ENCODE data around the gene MCTP1. TPM values are rescaled to one million over a fixed set of nuclear protein-coding genes. Genes with fewer than 3 reads are reported as not detected.
"Not testable (repeated sequence)": the region's sequence is repeated elsewhere in the genome, so short reads cannot be mapped to it uniquely, and the experiment has no call there.

The MCTP1 gene
- total RNA-seq, 1 donor from 2014 or later: 3.4 TPM

- peaks cover 8% of the 10 kb centered on the region for H3K4me1 Mint-ChIP-seq (ENCODE audit: low read depth)
- peaks cover 13% of the 10 kb centered on the region for H3K36me3 Mint-ChIP-seq (ENCODE audit: low read depth)
- H3K27ac Mint-ChIP-seq (ENCODE audit: unreplicated experiment): no peak overlapping the region
- TF ChIP-seq CTCF (IDR thresholded peaks at IDR 0.05): no peak
- H3K27me3 Mint-ChIP-seq (ENCODE audit: low read depth): peaks cover 5% of the 10 kb centered on the region
- H3K4me3 Mint-ChIP-seq (ENCODE audit: unreplicated experiment): no peak overlapping the region
- H3K9me3 Mint-ChIP-seq (ENCODE audit: low read depth): peaks cover 36% of the 10 kb centered on the region
- no peak for DNase-seq (ENCODE audit: low spot score)
Measured at GRCh38 chr5:95149387-95149786, 135.5 kb downstream of the MCTP1 start.

GRCh38 chr5:95148453-95148852, 136.4 kb downstream of the MCTP1 start:
- no peak overlapping the region for H3K27ac Mint-ChIP-seq (ENCODE audit: unreplicated experiment)
- TF ChIP-seq CTCF (IDR thresholded peaks at IDR 0.05): no peak
- H3K9me3 Mint-ChIP-seq (ENCODE audit: low read depth): peaks cover 36% of the 10 kb centered on the region
- H3K4me3 Mint-ChIP-seq (ENCODE audit: unreplicated experiment): no peak overlapping the region
- H3K36me3 Mint-ChIP-seq (ENCODE audit: low read depth): peaks cover 13% of the 10 kb centered on the region
- DNase-seq (ENCODE audit: low spot score): no peak
- peaks cover 7% of the 10 kb centered on the region for H3K4me1 Mint-ChIP-seq (ENCODE audit: low read depth)
- H3K27me3 Mint-ChIP-seq (ENCODE audit: low read depth): peaks cover 12% of the 10 kb centered on the region

- not testable (repeated sequence) for H3K27ac Mint-ChIP-seq (ENCODE audit: unreplicated experiment); DNase-seq (ENCODE audit: low spot score); H3K4me3 Mint-ChIP-seq (ENCODE audit: unreplicated experiment); H3K4me1 Mint-ChIP-seq (ENCODE audit: low read depth)
- H3K36me3 Mint-ChIP-seq (ENCODE audit: low read depth): peaks cover 13% of the 10 kb centered on the region
- H3K27me3 Mint-ChIP-seq (ENCODE audit: low read depth): peaks cover 21% of the 10 kb centered on the region
- peaks cover 36% of the 10 kb centered on the region for H3K9me3 Mint-ChIP-seq (ENCODE audit: low read depth)
Measured at GRCh38 chr5:95143858-95144257, 141.0 kb downstream of the MCTP1 start.

GRCh38 chr5:95142145-95142544, 142.7 kb downstream of the MCTP1 start:
- Mint-ChIP-seq H3K27ac (ENCODE audit: unreplicated experiment) (no peak overlapping the region), H3K27me3 (ENCODE audit: low read depth) (peaks cover 22% of the 10 kb centered on the region), H3K9me3 (ENCODE audit: low read depth) (peaks cover 21% of the 10 kb centered on the region), H3K4me3 (ENCODE audit: unreplicated experiment) (no peak overlapping the region), H3K4me1 (ENCODE audit: low read depth) (no peaks in the 10 kb centered on the region), H3K36me3 (ENCODE audit: low read depth) (peaks cover 8% of the 10 kb centered on the region)
- TF ChIP-seq CTCF (IDR thresholded peaks at IDR 0.05): no peak
- DNase-seq (ENCODE audit: low spot score): no peak

- no peaks in the 10 kb centered on the region for H3K4me1 Mint-ChIP-seq (ENCODE audit: low read depth)
- H3K27me3 Mint-ChIP-seq (ENCODE audit: low read depth): peaks cover 25% of the 10 kb centered on the region
- no peak overlapping the region for H3K27ac Mint-ChIP-seq (ENCODE audit: unreplicated experiment)
- no peak for DNase-seq (ENCODE audit: low spot score)
- peaks cover 13% of the 10 kb centered on the region for H3K9me3 Mint-ChIP-seq (ENCODE audit: low read depth)
- peaks cover 5% of the 10 kb centered on the region for H3K36me3 Mint-ChIP-seq (ENCODE audit: low read depth)
- no peak for TF ChIP-seq CTCF (IDR thresholded peaks at IDR 0.05)
- no peak overlapping the region for H3K4me3 Mint-ChIP-seq (ENCODE audit: unreplicated experiment)
Measured at GRCh38 chr5:95141141-95141540, 143.8 kb downstream of the MCTP1 start.

GRCh38 chr5:95134326-95134725, 150.6 kb downstream of the MCTP1 start:
- Mint-ChIP-seq H3K4me3 (ENCODE audit: unreplicated experiment) (no peak overlapping the region), H3K36me3 (ENCODE audit: low read depth) (peaks cover 2% of the 10 kb centered on the region), H3K9me3 (ENCODE audit: low read depth) (no peaks in the 10 kb centered on the region), H3K27ac (ENCODE audit: unreplicated experiment) (no peak overlapping the region), H3K27me3 (ENCODE audit: low read depth) (peaks cover 19% of the 10 kb centered on the region), H3K4me1 (ENCODE audit: low read depth) (no peaks in the 10 kb centered on the region)
- DNase-seq (ENCODE audit: low spot score): no peak
- TF ChIP-seq CTCF (IDR thresholded peaks at IDR 0.05): no peak
